GM21576 (cell line): ENCODE measurements around the gene TWF2.

Source experiments
- ATAC-seq: cut with Tn5 transposase; IDR thresholded peaks from one replicate; pipeline ENCODE4 v1.9.1; 2021; ENCODE audit warnings: mild to moderate bottlenecking, moderate library complexity; ENCODE audit not compliant: unreplicated experiment

The TWF2 gene

GRCh38 chr3:52238193-52238760 lies 681 bp downstream of the TWF2 start:
- no peak for ATAC-seq

- no peak for ATAC-seq
Measured at GRCh38 chr3:52237657-52238172, 1.2 kb downstream of the TWF2 start.

GRCh38 chr3:52237006-52237656 lies 1.8 kb downstream of the TWF2 start:
- no peak for ATAC-seq

- no peak for ATAC-seq
Measured at GRCh38 chr3:52236424-52236886, 2.5 kb downstream of the TWF2 start.

- ATAC-seq = no peak
Measured at GRCh38 chr3:52234516-52235447, 4.2 kb downstream of the TWF2 start.

GRCh38 chr3:52233968-52234367 lies 5.0 kb downstream of the TWF2 start:
- ATAC-seq = no peak

GRCh38 chr3:52233108-52233591 lies 5.8 kb downstream of the TWF2 start:
- ATAC-seq = no peak

- ATAC-seq = no peak
Measured at GRCh38 chr3:52232279-52233107, 6.5 kb downstream of the TWF2 start.

GRCh38 chr3:52231502-52232278 lies 7.3 kb downstream of the TWF2 start:
- no peak for ATAC-seq

- ATAC-seq = no peak
Measured at GRCh38 chr3:52230889-52231499, 8.0 kb downstream of the TWF2 start.

GRCh38 chr3:52230461-52230860 lies 8.5 kb downstream of the TWF2 start:
- ATAC-seq = no peak

GRCh38 chr3:52229656-52230055 lies 9.3 kb downstream of the TWF2 start:
- ATAC-seq = no peak

- ATAC-seq = no peak
Measured at GRCh38 chr3:52228751-52229291, 10.1 kb downstream of the TWF2 start.

GRCh38 chr3:52228266-52228665 lies 10.7 kb downstream of the TWF2 start:
- ATAC-seq = no peak

GRCh38 chr3:52227766-52228165 lies 11.2 kb downstream of the TWF2 start:
- no peak for ATAC-seq

- ATAC-seq = no peak
Measured at GRCh38 chr3:52227117-52227516, 11.8 kb downstream of the TWF2 start.

GRCh38 chr3:52226229-52226817 lies 12.6 kb downstream of the TWF2 start:
- peak; percentile 3 for ATAC-seq

- ATAC-seq = peak; percentile 76
Measured at GRCh38 chr3:52225452-52226228, 13.3 kb downstream of the TWF2 start, which contains the start of gene TLR9. Gene TLR9 (minus strand): TSS chr3:52225645. CDS start chr3:52225529, 116 bp downstream.
